Thoracic aorta (tissue), 2 donors: Measurements from ENCODE around the gene TRIB2. TPM values are rescaled to one million over a fixed set of nuclear protein-coding genes. Genes with fewer than 3 reads are reported as not detected.

Experiments used
- ATAC-seq: fragments of 150-250 bp; one replicate; pipeline ENCODE4 v1.8.0; 2017; ENCODE audit warnings: low read depth; ENCODE audit not compliant: insufficient number of reproducible peaks, low FRiP score
- DNase-seq: peaks from one replicate; pipeline ENCODE4 v3.0.0-alpha.2; 2020; ENCODE audit warnings: low spot score
- H3K27ac ChIP-seq, 2 donors: fragments of 200-600 bp; sonication (generic); 1 replicate in 1 of 2; 2 replicates in 1 of 2; pipeline ENCODE4 v1.5.1; 2016; ENCODE audit warnings: mild to moderate bottlenecking in 2 of 2, moderate library complexity in 2 of 2
- H3K27me3 ChIP-seq: fragments of 200-600 bp; sonication (generic); replicated peaks from 2 replicates; pipeline ENCODE4 v1.6.0; 2016; ENCODE audit warnings: mild to moderate bottlenecking; ENCODE audit not compliant: insufficient read depth
- H3K36me3 ChIP-seq: fragments of 200-600 bp; sonication (generic); one replicate; pipeline ENCODE4 v1.5.1; 2016
- H3K4me1 ChIP-seq, 2 donors: fragments of 200-600 bp; sonication (generic); 1 replicate in 1 of 2; 2 replicates in 1 of 2; pipeline versions ENCODE4 v1.5.1 to v1.6.0; 2016; ENCODE audit warnings: low read depth in 2 of 2, mild to moderate bottlenecking in 1 of 2; ENCODE audit not compliant: control insufficient read depth in 1 of 2
- H3K4me3 ChIP-seq: fragments of 200-600 bp; sonication (generic); 2 replicates; pipeline ENCODE4 v1.5.1; 2016; ENCODE audit warnings: mild to moderate bottlenecking
- H3K9me3 ChIP-seq: fragments of 200-600 bp; sonication (generic); 2 replicates; pipeline ENCODE4 v1.5.1; 2016
- CTCF ChIP-seq: fragments of 200-600 bp; sonication (generic); IDR thresholded peaks from one replicate; pipeline ENCODE4 v1.5.1; 2019; ENCODE audit warnings: antibody characterized with exemption
- total RNA-seq, 2 donors: library from RNA; depleted of rRNA; stranded (reverse); fragments of >200 nt; gene quantifications; one replicate each; pipeline versions ENCODE4 v1.1.0 to v1.2.3, GENCODE V29; 2016

TRIB2 gene
- total RNA-seq, 2 donors from 2014 or later: 81.4 to 85.6 TPM

- Histone ChIP-seq H3K27ac (no peak overlapping the region), H3K9me3 (no peaks in the 10 kb centered on the region), H3K27me3 (no peaks in the 10 kb centered on the region), H3K4me3 (no peak overlapping the region), H3K4me1 (no peaks in the 10 kb centered on the region), H3K36me3 (no peaks in the 10 kb centered on the region)
- no peak for TF ChIP-seq CTCF
- no peak for DNase-seq
- ATAC-seq: no peak
These were observed 53.7 kb downstream of the TRIB2 start for GRCh38 chr2:12770300-12770968.

- no peaks in the 10 kb centered on the region for H3K27me3 ChIP-seq
- TF ChIP-seq CTCF: no peak
- ATAC-seq (no peak), DNase-seq (no peak)
- H3K4me3 ChIP-seq: no peak overlapping the region
- no peak overlapping the region for H3K27ac ChIP-seq
- H3K9me3 ChIP-seq: no peaks in the 10 kb centered on the region
- no peaks in the 10 kb centered on the region for H3K4me1 ChIP-seq
- no peaks in the 10 kb centered on the region for H3K36me3 ChIP-seq
These were observed 54.4 kb downstream of the TRIB2 start for GRCh38 chr2:12771154-12771553.

- no peaks in the 10 kb centered on the region for H3K36me3 ChIP-seq
- TF ChIP-seq CTCF: no peak
- H3K9me3 ChIP-seq: no peaks in the 10 kb centered on the region
- ATAC-seq (no peak), DNase-seq (no peak)
- H3K4me3 ChIP-seq: no peak overlapping the region
- no peaks in the 10 kb centered on the region for H3K4me1 ChIP-seq
- H3K27me3 ChIP-seq: no peaks in the 10 kb centered on the region
- H3K27ac ChIP-seq: no peak overlapping the region
These were observed 57.1 kb downstream of the TRIB2 start for GRCh38 chr2:12773586-12774394.

GRCh38 chr2:12774395-12774727 lies 57.6 kb downstream of the TRIB2 start:
- DNase-seq: no peak
- no peaks in the 10 kb centered on the region for H3K27me3 ChIP-seq
- no peak overlapping the region for H3K27ac ChIP-seq
- ATAC-seq: no peak
- no peak for TF ChIP-seq CTCF
- H3K36me3 ChIP-seq: no peaks in the 10 kb centered on the region
- H3K9me3 ChIP-seq: no peaks in the 10 kb centered on the region
- H3K4me1 ChIP-seq: no peaks in the 10 kb centered on the region
- no peak overlapping the region for H3K4me3 ChIP-seq

- ATAC-seq: no peak
- H3K4me1 ChIP-seq: no peaks in the 10 kb centered on the region
These were observed 59.8 kb downstream of the TRIB2 start for GRCh38 chr2:12776521-12776961.

More at GRCh38 chr2:12776521-12776961, 59.8 kb downstream of the TRIB2 start:
- H3K9me3 ChIP-seq: no peaks in the 10 kb centered on the region
- no peak for DNase-seq
- no peak overlapping the region for H3K27ac ChIP-seq
- H3K27me3 ChIP-seq: no peaks in the 10 kb centered on the region
- no peak for TF ChIP-seq CTCF
- no peaks in the 10 kb centered on the region for H3K36me3 ChIP-seq
- no peak overlapping the region for H3K4me3 ChIP-seq
